H1 (cell line): ENCODE measurements around the gene C17orf114.

Experiments used
- CTCF ChIA-PET: fragments of 300-600 bp; sonication (Branson Sonifier 250); formaldehyde crosslinking; loops from one replicate; lab custom pipeline; 2021; ENCODE audit not compliant: partially characterized antibody; lab: Charles Lee
- POLR2A ChIA-PET: fragments of 300-600 bp; sonication (Branson Sonifier 250); formaldehyde crosslinking; loops from one replicate; lab custom pipeline; 2021; ENCODE audit warnings: inconsistent platforms; ENCODE audit not compliant: partially characterized antibody; lab: Charles Lee
- DNase-seq, 2 experiments: peaks; one replicate each; pipeline versions ENCODE4 v3.0.0 to v3.0.0-alpha.2; 2010 to 2022; ENCODE audit warnings: low spot score in 2 of 2, low read depth in 1 of 2, mixed read lengths in 1 of 2
- FAIRE-seq: peaks from 2 replicates; lab custom pipeline; 2011; peaks lifted over from hg19 to GRCh38; lab: Jason Lieb, UNC
- H2AFZ ChIP-seq: 2 replicates; pipeline ENCODE4 v1.8.1; 2012; ENCODE audit warnings: low read length, inconsistent platforms
- H2AK5ac ChIP-seq: 2 replicates; pipeline ENCODE4 v1.6.1; 2013; ENCODE audit warnings: low read depth, low read length
- H2BK120ac ChIP-seq: replicated peaks from 2 replicates; pipeline ENCODE3; 2013; ENCODE audit warnings: low read depth, low read length, inconsistent platforms
- H2BK12ac ChIP-seq: 2 replicates; pipeline ENCODE4 v1.6.1; 2013; ENCODE audit warnings: low read depth, low read length
- H2BK15ac ChIP-seq: 2 replicates; pipeline ENCODE4 v1.6.1; 2013; ENCODE audit warnings: low read length
- H2BK20ac ChIP-seq: 2 replicates; pipeline ENCODE4 v1.6.1; 2013; ENCODE audit warnings: low read length
- H2BK5ac ChIP-seq: 2 replicates; pipeline ENCODE4 v1.6.1; 2013; ENCODE audit warnings: low read depth, low read length
- H3K14ac ChIP-seq: 2 replicates; pipeline ENCODE4 v1.6.1; 2013; ENCODE audit warnings: inconsistent platforms; ENCODE audit not compliant: insufficient read length
- H3K18ac ChIP-seq: 2 replicates; pipeline ENCODE4 v1.6.1; 2013; ENCODE audit warnings: low read length; ENCODE audit errors: extremely low read depth
- H3K23ac ChIP-seq: 2 replicates; pipeline ENCODE4 v1.6.1; 2013; ENCODE audit warnings: inconsistent platforms; ENCODE audit not compliant: insufficient read length
- H3K23me2 ChIP-seq: 2 replicates; pipeline ENCODE4 v1.6.1; 2013; ENCODE audit warnings: low read depth, low read length
- H3K27ac ChIP-seq: 2 replicates; pipeline ENCODE4 v1.6.1; 2011; ENCODE audit warnings: low read depth, low read length, inconsistent platforms
- H3K27me3 ChIP-seq, 4 experiments: replicated peaks in 1 of 4; 1 replicate in 1 of 4; 2 replicates in 3 of 4; pipeline versions ENCODE4 v1.6.1 to v1.8.1; 2011 to 2013; ENCODE audit warnings: low read length in 3 of 4, mild to moderate bottlenecking in 3 of 4, inconsistent platforms in 2 of 4, mixed read lengths in 2 of 4, moderate library complexity in 1 of 4; ENCODE audit not compliant: control insufficient read depth in 3 of 4, insufficient read depth in 3 of 4; ENCODE audit errors: extremely low read depth in 1 of 4
- H3K36me3 ChIP-seq, 4 experiments: 2 replicates each; pipeline versions ENCODE4 v1.6.1 to v1.8.1; 2011 to 2013; ENCODE audit warnings: mild to moderate bottlenecking in 4 of 4, low read length in 3 of 4, moderate library complexity in 2 of 4, control low read depth in 1 of 4, inconsistent platforms in 1 of 4; ENCODE audit not compliant: insufficient read depth in 4 of 4, control insufficient read depth in 2 of 4
- H3K4ac ChIP-seq: replicated peaks from 2 replicates; pipeline ENCODE3; 2013; ENCODE audit warnings: low read length, low read depth, mixed read lengths, inconsistent platforms; ENCODE audit not compliant: insufficient read length
- H3K4me1 ChIP-seq, 4 experiments: replicated peaks in 1 of 4; 1 replicate in 1 of 4; 2 replicates in 3 of 4; pipeline versions ENCODE4 v1.6.1 to v1.8.1; 2011 to 2013; ENCODE audit warnings: low read length in 3 of 4, inconsistent platforms in 2 of 4, mixed read lengths in 1 of 4; ENCODE audit not compliant: insufficient read depth in 4 of 4, control insufficient read depth in 3 of 4
- H3K4me2 ChIP-seq, 2 experiments: 2 replicates each; pipeline versions ENCODE4 v1.6.1 to v1.8.1; 2011 to 2013; ENCODE audit warnings: low read depth in 2 of 2, low read length in 2 of 2, control low read depth in 1 of 2, inconsistent platforms in 1 of 2, mild to moderate bottlenecking in 1 of 2; ENCODE audit not compliant: insufficient read depth in 1 of 2
- H3K4me3 ChIP-seq, 4 experiments: fragments of 200-600, 300-600 bp in 1 of 4; sonication (generic), shearing (Covaris generic), sonication (Bioruptor Twin) in 1 of 4; 2 replicates each; pipeline versions ENCODE4 v1.5.1 to v1.8.1; 2011 to 2016; ENCODE audit warnings: low read length in 4 of 4, low read depth in 3 of 4, control low read depth in 2 of 4, inconsistent platforms in 2 of 4, mild to moderate bottlenecking in 2 of 4, mixed read lengths in 1 of 4, moderate library complexity in 1 of 4; ENCODE audit not compliant: insufficient read depth in 2 of 4; ENCODE audit errors: extremely low read depth in 1 of 4
- H3K56ac ChIP-seq: replicated peaks from 2 replicates; pipeline ENCODE3; 2013; ENCODE audit warnings: low read depth, mild to moderate bottlenecking, mixed read lengths, low read length, inconsistent platforms; ENCODE audit not compliant: insufficient read length
- H3K79me1 ChIP-seq: 2 replicates; pipeline ENCODE4 v1.6.1; 2013; ENCODE audit warnings: low read depth, low read length, control low read depth
- H3K79me2 ChIP-seq, 2 experiments: 2 replicates each; pipeline versions ENCODE4 v1.6.1 to v1.8.1; 2012 to 2013; ENCODE audit warnings: low read length in 2 of 2, mild to moderate bottlenecking in 2 of 2, inconsistent platforms in 1 of 2; ENCODE audit not compliant: insufficient read depth in 2 of 2, control insufficient read depth in 1 of 2
- H3K9ac ChIP-seq, 4 experiments: replicated peaks in 1 of 4; 1 replicate in 1 of 4; 2 replicates in 3 of 4; pipeline versions ENCODE4 v1.6.1 to v1.8.1; 2011 to 2013; ENCODE audit warnings: low read depth in 3 of 4, low read length in 3 of 4, control low read depth in 2 of 4, mild to moderate bottlenecking in 2 of 4, moderate library complexity in 2 of 4, inconsistent platforms in 1 of 4; ENCODE audit errors: extremely low read depth in 1 of 4
- H3K9me3 ChIP-seq, 2 experiments: 2 replicates each; pipeline versions ENCODE4 v1.6.1 to v1.8.1; 2012 to 2013; ENCODE audit warnings: mild to moderate bottlenecking in 2 of 2, moderate library complexity in 2 of 2, control low read depth in 1 of 2, inconsistent platforms in 1 of 2, low read depth in 1 of 2, low read length in 1 of 2, mixed read lengths in 1 of 2; ENCODE audit not compliant: insufficient read depth in 2 of 2
- H4K20me1 ChIP-seq, 2 experiments: replicated peaks in 1 of 2; 2 replicates each; pipeline versions ENCODE3 to v1.8.1; 2011 to 2013; ENCODE audit warnings: inconsistent platforms in 2 of 2, low read length in 2 of 2, mild to moderate bottlenecking in 1 of 2; ENCODE audit not compliant: insufficient read depth in 2 of 2, control insufficient read depth in 1 of 2
- H4K5ac ChIP-seq: 2 replicates; pipeline ENCODE4 v1.6.1; 2013; ENCODE audit warnings: low read length, low read depth, mixed read lengths, inconsistent platforms; ENCODE audit not compliant: insufficient read length
- H4K8ac ChIP-seq: 2 replicates; pipeline ENCODE4 v1.8.0; 2013; ENCODE audit warnings: mild to moderate bottlenecking, moderate library complexity, low read length, inconsistent platforms; ENCODE audit not compliant: insufficient read depth; ENCODE audit errors: extremely low read depth
- H4K91ac ChIP-seq: replicated peaks from 2 replicates; pipeline ENCODE3; 2013; ENCODE audit warnings: low read length, mixed read lengths, inconsistent platforms; ENCODE audit not compliant: insufficient read length
- TCF12 ChIP-seq: IDR thresholded peaks from 2 replicates; pipeline ENCODE4 v1.6.1; 2011; ENCODE audit warnings: low read depth, mild to moderate bottlenecking, low read length
- WGBS, 2 experiments: shearing (Covaris generic) in 1 of 2; methylation state at CpG; one replicate each; pipeline versions ENCODE4 v1.1.6 to v1.1.7; 2013 to 2015; ENCODE audit warnings: low lambda C conversion rate in 2 of 2, mixed read lengths in 2 of 2, inconsistent platforms in 1 of 2, low coverage in 1 of 2, missing lambda C conversion rate in 1 of 2; ENCODE audit not compliant: insufficient replicate concordance in 2 of 2, insufficient coverage in 1 of 2, insufficient read length in 1 of 2; ENCODE audit errors: extremely low coverage in 1 of 2, missing lambda C conversion rate in 1 of 2; 5-methylcytosine and 5-hydroxymethylcytosine counted together

Gene C17orf114

GRCh38 chr17:4802228-4802627 lies at the start of gene C17orf114:
Gene C17orf114 (minus strand): TSS chr17:4802328.
- no peak within 1 kb of the TSS for H2BK12ac ChIP-seq
- no peak within 1 kb of the TSS for H3K4me2 ChIP-seq
- H2BK120ac ChIP-seq, result no peak within 1 kb of the TSS
- no peak within 1 kb of the TSS for H4K8ac ChIP-seq
- H3K23me2 ChIP-seq, result peaks cover 2% of the 10 kb centered on the region; the same call in 1 of the 2 replicates
- H3K9me3 ChIP-seq, result no peaks in the 10 kb centered on the region
- no peak for TF ChIP-seq TCF12
- no peak within 1 kb of the TSS; the same call in 1 of the 2 replicates for H2AK5ac ChIP-seq
- no peak within 1 kb of the TSS for H3K14ac ChIP-seq
- no peak within 1 kb of the TSS for H4K91ac ChIP-seq
- H3K4ac ChIP-seq, result no peak within 1 kb of the TSS
- H3K23ac ChIP-seq, result no peak within 1 kb of the TSS
- no peak within 1 kb of the TSS; the same call in 1 of the 2 replicates for H2BK5ac ChIP-seq
- no peaks in the 10 kb centered on the region; a peak in 1 of 7 replicates for H3K4me1 ChIP-seq
- H4K20me1 ChIP-seq, result peaks cover 0 to 3% of the 10 kb centered on the region in 2 experiments
- H3K18ac ChIP-seq, result no peak within 1 kb of the TSS
- DNase-seq, result no peak
- H3K27me3 ChIP-seq, result no peaks in the 10 kb centered on the region
- no peak within 1 kb of the TSS for H4K5ac ChIP-seq
- H2BK20ac ChIP-seq, result no peak within 1 kb of the TSS
- no peak within 1 kb of the TSS for H2AFZ ChIP-seq
- 78% methylated on average over 7 of the region's 9 CpGs; no CpG with 5 or more reads in 1 of the 2 experiments for WGBS, 2 experiments
- H3K79me2 ChIP-seq, result peaks cover 0 to 8% of the 10 kb centered on the region in 2 experiments; a peak in 2 of 4 replicates
- peaks cover 0 to 19% (median 12%) of the 10 kb centered on the region in 4 experiments; a peak in 7 of 8 replicates for H3K36me3 ChIP-seq
- H3K79me1 ChIP-seq, result peaks cover 4% of the 10 kb centered on the region
- no peak within 1 kb of the TSS for H3K9ac ChIP-seq
- no peak for FAIRE-seq
- no peak within 1 kb of the TSS for H3K56ac ChIP-seq
- H3K4me3 ChIP-seq, result no peak within 1 kb of the TSS
- POLR2A ChIA-PET, result interaction anchor here (0.7 kb wide), 1 partner anchor 72 kb away, joined by 4 read pairs; no protein-coding TSS in a partner anchor
- H2BK15ac ChIP-seq, result no peak within 1 kb of the TSS
- CTCF ChIA-PET, result interaction anchor here (1.2 to 1.8 kb wide), 2 partner anchors 65 to 80 kb away, joined by 4 to 7 read pairs; no protein-coding TSS in a partner anchor
- H3K27ac ChIP-seq, result no peak within 1 kb of the TSS
